GM23338 (cell line): ENCODE results near the gene QKI. TPM values are rescaled to one million over a fixed set of nuclear protein-coding genes. Genes with fewer than 3 reads are reported as not detected.

Source experiments
- ATAC-seq: fragments of 200-7000 bp; cut with Tn5 transposase; 3 replicates; pipeline ENCODE4 v1.9.1; 2020
- DNase-seq: peaks from one replicate; pipeline ENCODE4 v3.0.0-alpha.2; 2015; ENCODE audit warnings: low spot score
- H2AFZ ChIP-seq: fragments of 200-600 bp; sonication (generic); 2 replicates; pipeline ENCODE4 v1.8.0; 2016; ENCODE audit warnings: antibody characterized with exemption, mild to moderate bottlenecking, moderate library complexity
- H3F3A ChIP-seq: fragments of 200-600 bp; sonication (generic); replicated peaks from 2 replicates; pipeline ENCODE4 v1.8.0; 2017; ENCODE audit warnings: antibody characterized with exemption, mixed run types, low read depth
- H3K27ac ChIP-seq: fragments of 200-600 bp; sonication (generic); 2 replicates; pipeline ENCODE4 v1.6.1; 2016; ENCODE audit warnings: low read depth
- H3K27me3 ChIP-seq: fragments of 200-600 bp; sonication (generic); 2 replicates; pipeline ENCODE4 v1.8.0; 2016; ENCODE audit warnings: mild to moderate bottlenecking, mixed run types, moderate library complexity; ENCODE audit not compliant: insufficient read depth
- H3K36me3 ChIP-seq: fragments of 200-600 bp; sonication (generic); 2 replicates; pipeline ENCODE4 v1.8.0; 2016; ENCODE audit warnings: mild to moderate bottlenecking; ENCODE audit not compliant: insufficient read depth
- H3K4me1 ChIP-seq: fragments of 200-600 bp; sonication (generic); 2 replicates; pipeline ENCODE4 v1.8.0; 2016; ENCODE audit warnings: mild to moderate bottlenecking, moderate library complexity; ENCODE audit not compliant: insufficient read depth
- H3K4me2 ChIP-seq: fragments of 200-600 bp; sonication (generic); 2 replicates; pipeline ENCODE4 v1.7.1; 2017; ENCODE audit warnings: mixed run types
- H3K4me3 ChIP-seq: fragments of 200-600 bp; sonication (generic); 2 replicates; pipeline ENCODE4 v1.6.1; 2016; ENCODE audit warnings: mixed run types
- H3K79me2 ChIP-seq: fragments of 200-600 bp; sonication (generic); replicated peaks from 2 replicates; pipeline ENCODE4 v1.8.0; 2017; ENCODE audit warnings: mild to moderate bottlenecking; ENCODE audit not compliant: insufficient read depth
- H3K9me2 ChIP-seq: fragments of 200-600 bp; sonication (generic); 2 replicates; pipeline ENCODE4 v1.8.0; 2017; ENCODE audit not compliant: insufficient read depth
- H4K20me1 ChIP-seq: fragments of 200-600 bp; sonication (generic); replicated peaks from 2 replicates; pipeline ENCODE4 v1.8.0; 2017; ENCODE audit warnings: mild to moderate bottlenecking; ENCODE audit not compliant: insufficient read depth
- H3K27ac Mint-ChIP-seq: 2 replicates; pipeline ENCODE4 v1.8.0; 2020; ENCODE audit warnings: inconsistent platforms, mild to moderate bottlenecking, moderate library complexity, mixed read lengths
- H3K27me3 Mint-ChIP-seq: 3 replicates; pipeline ENCODE4 v1.8.0; 2022; ENCODE audit warnings: low read depth, mild to moderate bottlenecking, moderate library complexity, mixed read lengths, inconsistent platforms; ENCODE audit not compliant: insufficient read depth, poor library complexity
- H3K36me3 Mint-ChIP-seq: 3 replicates; pipeline ENCODE4 v1.8.0; 2021; ENCODE audit warnings: low read depth, mild to moderate bottlenecking, inconsistent platforms, moderate library complexity, mixed read lengths
- H3K4me1 Mint-ChIP-seq: 3 replicates; pipeline ENCODE4 v1.8.0; 2020; ENCODE audit warnings: mild to moderate bottlenecking, inconsistent platforms, mixed read lengths
- H3K4me3 Mint-ChIP-seq: 3 replicates; pipeline ENCODE4 v1.8.0; 2021; ENCODE audit warnings: moderate library complexity, mild to moderate bottlenecking, inconsistent platforms, mixed read lengths
- H3K9me3 Mint-ChIP-seq: 3 replicates; pipeline ENCODE4 v1.8.0; 2020; ENCODE audit warnings: moderate library complexity, mild to moderate bottlenecking, inconsistent platforms, mixed read lengths
- CREB1 ChIP-seq: fragments of 250-450 bp; sonication (Bioruptor Pico); IDR thresholded peaks from 2 replicates; pipeline ENCODE4 v1.5.0; 2020; ENCODE audit warnings: low read depth, mild to moderate bottlenecking, moderate library complexity
- EZH2 ChIP-seq: fragments of 200-600 bp; sonication (generic); IDR thresholded peaks from one replicate; pipeline ENCODE4 v1.8.0; 2017; ENCODE audit warnings: antibody characterized with exemption, mild to moderate bottlenecking, low read depth; ENCODE audit not compliant: unreplicated experiment
- EZH2phosphoT487 ChIP-seq: fragments of 200-600 bp; sonication (generic); IDR thresholded peaks from one replicate; pipeline ENCODE4 v1.8.1; 2018; ENCODE audit warnings: antibody characterized with exemption; ENCODE audit not compliant: unreplicated experiment
- JUNB ChIP-seq: IDR thresholded peaks from one replicate; pipeline ENCODE4 v1.6.1; 2016; ENCODE audit warnings: antibody characterized with exemption; ENCODE audit not compliant: unreplicated experiment
- NANOG ChIP-seq: IDR thresholded peaks from 2 replicates; pipeline ENCODE4 v1.6.1; 2016; ENCODE audit warnings: antibody characterized with exemption, borderline replicate concordance
- POLR2AphosphoS5 ChIP-seq: IDR thresholded peaks from 2 replicates; pipeline ENCODE4 v1.6.1; 2016; ENCODE audit warnings: antibody characterized with exemption, low read depth
- STAT1 ChIP-seq: IDR thresholded peaks from one replicate; pipeline ENCODE4 v1.6.1; 2016; ENCODE audit warnings: antibody characterized with exemption; ENCODE audit not compliant: unreplicated experiment
- ZNF114 ChIP-seq: fragments of 250-450 bp; sonication (Bioruptor Pico); IDR thresholded peaks from 2 replicates; pipeline ENCODE4 v1.5.0; 2020; ENCODE audit warnings: mild to moderate bottlenecking, moderate library complexity
- ZNF331 ChIP-seq: fragments of 250-450 bp; sonication (Bioruptor Pico); IDR thresholded peaks from 2 replicates; pipeline ENCODE4 v1.5.0; 2020; ENCODE audit warnings: low read depth, mild to moderate bottlenecking, moderate library complexity
- polyA plus RNA-seq: library from polyadenylated mRNA; unstranded; fragments of >200 nt; fragmentation: Nextera tagmentation; extraction: Ambion mirVana; gene quantifications from 2 replicates; pipeline ENCODE4 v1.2.1, GENCODE V29; 2016
- total RNA-seq: library from RNA; depleted of rRNA; stranded (reverse); fragments of >200 nt; shearing (Covaris generic); gene quantifications from 2 replicates; pipeline ENCODE4 v1.2.3, GENCODE V29; 2014
- TF ChIP-seq, protein P1 (sequence below), 2 experiments: fragments of 200-600 bp in 1 of 2; sonication (generic) in 1 of 2; conservative IDR thresholded peaks; 2 replicates each; pipeline versions ENCODE4 v1.5.1 to v1.6.1; 2016 to 2017; ENCODE audit warnings: antibody characterized with exemption in 2 of 2, low read depth in 2 of 2, mild to moderate bottlenecking in 2 of 2, moderate library complexity in 1 of 2
- TF ChIP-seq, protein P2 (sequence below): fragments of 250-450 bp; sonication (Bioruptor Pico); IDR thresholded peaks from 2 replicates; pipeline ENCODE4 v1.5.0; 2020; ENCODE audit warnings: mild to moderate bottlenecking, moderate library complexity
- TF ChIP-seq, protein P3 (sequence below): IDR thresholded peaks from one replicate; pipeline ENCODE4 v1.6.1; 2018; ENCODE audit warnings: antibody characterized with exemption; ENCODE audit not compliant: unreplicated experiment
- TF ChIP-seq, protein P4 (sequence below): IDR thresholded peaks from 2 replicates; pipeline ENCODE4 v1.6.1; 2016; ENCODE audit warnings: antibody characterized with exemption

QKI gene
- total and polyA plus RNA-seq, 2 experiments from 2014 or later, result 60.8 to 159 TPM

DNA sequence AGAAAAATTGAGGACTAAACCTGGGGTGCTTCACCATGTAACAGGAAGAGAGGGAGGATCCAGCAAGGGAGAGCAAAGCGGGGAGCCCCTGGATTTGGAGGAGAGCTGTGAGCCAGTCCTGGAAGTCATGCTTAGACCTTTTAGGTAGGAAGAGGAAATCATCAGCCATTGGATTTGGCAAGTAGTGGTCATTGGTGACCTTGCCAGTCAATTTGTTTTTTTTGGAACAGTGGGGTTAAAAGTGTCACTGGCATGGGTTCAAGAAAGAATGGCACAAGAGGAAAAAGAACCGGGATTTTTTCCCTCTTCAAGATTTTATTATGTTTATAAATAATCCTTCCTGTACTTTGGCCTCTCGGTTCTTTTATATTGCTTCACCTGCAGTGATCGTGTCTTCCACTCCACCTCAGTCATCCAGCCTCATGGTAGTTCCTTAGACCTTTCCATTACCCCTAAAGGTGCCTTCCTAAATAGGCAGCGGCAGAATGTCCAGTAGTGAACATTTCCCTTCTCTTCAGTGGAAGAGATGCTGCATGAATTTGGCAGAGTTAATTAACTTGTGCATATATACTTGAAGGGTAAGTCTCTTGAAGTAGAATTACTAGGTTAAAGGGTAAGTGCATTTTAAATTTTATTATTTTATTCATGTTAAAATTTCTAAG, 124.7 kb downstream of the QKI start:
- Histone ChIP-seq H3K4me2 (no peak overlapping the region), H3K27ac (no peak overlapping the region), H2AFZ (no peak overlapping the region), H3F3A (no peaks in the 10 kb centered on the region), H3K9me2 (no peaks in the 10 kb centered on the region), H3K4me1 (peaks cover 62% of the 10 kb centered on the region), H3K79me2 (peaks cover 79% of the 10 kb centered on the region), H4K20me1 (no peaks in the 10 kb centered on the region; the same call in 1 of the 2 replicates), H3K27me3 (no peaks in the 10 kb centered on the region), H3K4me3 (no peak overlapping the region), H3K36me3 (no peaks in the 10 kb centered on the region)
- no peak for ATAC-seq
- Mint-ChIP-seq H3K9me3 (no peaks in the 10 kb centered on the region), H3K27me3 (peaks cover 3% of the 10 kb centered on the region), H3K36me3 (peaks cover 6% of the 10 kb centered on the region; the same call in 2 of the 3 replicates), H3K4me1 (peaks cover 60% of the 10 kb centered on the region), H3K27ac (no peak overlapping the region), H3K4me3 (no peak overlapping the region)
- DNase-seq, result no peak
- TF ChIP-seq, protein P1, sequence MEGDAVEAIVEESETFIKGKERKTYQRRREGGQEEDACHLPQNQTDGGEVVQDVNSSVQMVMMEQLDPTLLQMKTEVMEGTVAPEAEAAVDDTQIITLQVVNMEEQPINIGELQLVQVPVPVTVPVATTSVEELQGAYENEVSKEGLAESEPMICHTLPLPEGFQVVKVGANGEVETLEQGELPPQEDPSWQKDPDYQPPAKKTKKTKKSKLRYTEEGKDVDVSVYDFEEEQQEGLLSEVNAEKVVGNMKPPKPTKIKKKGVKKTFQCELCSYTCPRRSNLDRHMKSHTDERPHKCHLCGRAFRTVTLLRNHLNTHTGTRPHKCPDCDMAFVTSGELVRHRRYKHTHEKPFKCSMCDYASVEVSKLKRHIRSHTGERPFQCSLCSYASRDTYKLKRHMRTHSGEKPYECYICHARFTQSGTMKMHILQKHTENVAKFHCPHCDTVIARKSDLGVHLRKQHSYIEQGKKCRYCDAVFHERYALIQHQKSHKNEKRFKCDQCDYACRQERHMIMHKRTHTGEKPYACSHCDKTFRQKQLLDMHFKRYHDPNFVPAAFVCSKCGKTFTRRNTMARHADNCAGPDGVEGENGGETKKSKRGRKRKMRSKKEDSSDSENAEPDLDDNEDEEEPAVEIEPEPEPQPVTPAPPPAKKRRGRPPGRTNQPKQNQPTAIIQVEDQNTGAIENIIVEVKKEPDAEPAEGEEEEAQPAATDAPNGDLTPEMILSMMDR (conservative IDR thresholded peaks at IDR 0.05; ENCODE audit: low read depth in 2 of 2), result no peak
- TF ChIP-seq CREB1 (CRISPR knock-in tag) (no peak), JUNB (no peak), ZNF331 (CRISPR knock-in tag) (no peak), EZH2phosphoT487 (no peak), STAT1 (no peak), NANOG (no peak), POLR2AphosphoS5 (no peak), ZNF114 (CRISPR knock-in tag) (no peak), EZH2 (no peak)
- TF ChIP-seq, protein P2, sequence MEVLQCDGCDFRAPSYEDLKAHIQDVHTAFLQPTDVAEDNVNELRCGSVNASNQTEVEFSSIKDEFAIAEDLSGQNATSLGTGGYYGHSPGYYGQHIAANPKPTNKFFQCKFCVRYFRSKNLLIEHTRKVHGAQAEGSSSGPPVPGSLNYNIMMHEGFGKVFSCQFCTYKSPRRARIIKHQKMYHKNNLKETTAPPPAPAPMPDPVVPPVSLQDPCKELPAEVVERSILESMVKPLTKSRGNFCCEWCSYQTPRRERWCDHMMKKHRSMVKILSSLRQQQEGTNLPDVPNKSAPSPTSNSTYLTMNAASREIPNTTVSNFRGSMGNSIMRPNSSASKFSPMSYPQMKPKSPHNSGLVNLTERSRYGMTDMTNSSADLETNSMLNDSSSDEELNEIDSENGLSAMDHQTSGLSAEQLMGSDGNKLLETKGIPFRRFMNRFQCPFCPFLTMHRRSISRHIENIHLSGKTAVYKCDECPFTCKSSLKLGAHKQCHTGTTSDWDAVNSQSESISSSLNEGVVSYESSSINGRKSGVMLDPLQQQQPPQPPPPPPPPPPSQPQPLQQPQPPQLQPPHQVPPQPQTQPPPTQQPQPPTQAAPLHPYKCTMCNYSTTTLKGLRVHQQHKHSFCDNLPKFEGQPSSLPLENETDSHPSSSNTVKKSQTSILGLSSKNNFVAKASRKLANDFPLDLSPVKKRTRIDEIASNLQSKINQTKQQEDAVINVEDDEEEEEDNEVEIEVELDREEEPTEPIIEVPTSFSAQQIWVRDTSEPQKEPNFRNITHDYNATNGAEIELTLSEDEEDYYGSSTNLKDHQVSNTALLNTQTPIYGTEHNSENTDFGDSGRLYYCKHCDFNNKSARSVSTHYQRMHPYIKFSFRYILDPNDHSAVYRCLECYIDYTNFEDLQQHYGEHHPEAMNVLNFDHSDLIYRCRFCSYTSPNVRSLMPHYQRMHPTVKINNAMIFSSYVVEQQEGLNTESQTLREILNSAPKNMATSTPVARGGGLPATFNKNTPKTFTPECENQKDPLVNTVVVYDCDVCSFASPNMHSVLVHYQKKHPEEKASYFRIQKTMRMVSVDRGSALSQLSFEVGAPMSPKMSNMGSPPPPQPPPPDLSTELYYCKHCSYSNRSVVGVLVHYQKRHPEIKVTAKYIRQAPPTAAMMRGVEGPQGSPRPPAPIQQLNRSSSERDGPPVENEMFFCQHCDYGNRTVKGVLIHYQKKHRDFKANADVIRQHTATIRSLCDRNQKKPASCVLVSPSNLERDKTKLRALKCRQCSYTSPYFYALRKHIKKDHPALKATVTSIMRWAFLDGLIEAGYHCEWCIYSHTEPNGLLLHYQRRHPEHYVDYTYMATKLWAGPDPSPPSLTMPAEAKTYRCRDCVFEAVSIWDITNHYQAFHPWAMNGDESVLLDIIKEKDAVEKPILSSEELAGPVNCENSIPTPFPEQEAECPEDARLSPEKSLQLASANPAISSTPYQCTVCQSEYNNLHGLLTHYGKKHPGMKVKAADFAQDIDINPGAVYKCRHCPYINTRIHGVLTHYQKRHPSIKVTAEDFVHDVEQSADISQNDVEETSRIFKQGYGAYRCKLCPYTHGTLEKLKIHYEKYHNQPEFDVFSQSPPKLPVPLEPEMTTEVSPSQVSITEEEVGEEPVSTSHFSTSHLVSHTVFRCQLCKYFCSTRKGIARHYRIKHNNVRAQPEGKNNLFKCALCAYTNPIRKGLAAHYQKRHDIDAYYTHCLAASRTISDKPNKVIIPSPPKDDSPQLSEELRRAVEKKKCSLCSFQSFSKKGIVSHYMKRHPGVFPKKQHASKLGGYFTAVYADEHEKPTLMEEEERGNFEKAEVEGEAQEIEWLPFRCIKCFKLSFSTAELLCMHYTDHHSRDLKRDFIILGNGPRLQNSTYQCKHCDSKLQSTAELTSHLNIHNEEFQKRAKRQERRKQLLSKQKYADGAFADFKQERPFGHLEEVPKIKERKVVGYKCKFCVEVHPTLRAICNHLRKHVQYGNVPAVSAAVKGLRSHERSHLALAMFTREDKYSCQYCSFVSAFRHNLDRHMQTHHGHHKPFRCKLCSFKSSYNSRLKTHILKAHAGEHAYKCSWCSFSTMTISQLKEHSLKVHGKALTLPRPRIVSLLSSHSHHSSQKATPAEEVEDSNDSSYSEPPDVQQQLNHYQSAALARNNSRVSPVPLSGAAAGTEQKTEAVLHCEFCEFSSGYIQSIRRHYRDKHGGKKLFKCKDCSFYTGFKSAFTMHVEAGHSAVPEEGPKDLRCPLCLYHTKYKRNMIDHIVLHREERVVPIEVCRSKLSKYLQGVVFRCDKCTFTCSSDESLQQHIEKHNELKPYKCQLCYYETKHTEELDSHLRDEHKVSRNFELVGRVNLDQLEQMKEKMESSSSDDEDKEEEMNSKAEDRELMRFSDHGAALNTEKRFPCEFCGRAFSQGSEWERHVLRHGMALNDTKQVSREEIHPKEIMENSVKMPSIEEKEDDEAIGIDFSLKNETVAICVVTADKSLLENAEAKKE (CRISPR knock-in tag), result no peak
- TF ChIP-seq, protein P3, sequence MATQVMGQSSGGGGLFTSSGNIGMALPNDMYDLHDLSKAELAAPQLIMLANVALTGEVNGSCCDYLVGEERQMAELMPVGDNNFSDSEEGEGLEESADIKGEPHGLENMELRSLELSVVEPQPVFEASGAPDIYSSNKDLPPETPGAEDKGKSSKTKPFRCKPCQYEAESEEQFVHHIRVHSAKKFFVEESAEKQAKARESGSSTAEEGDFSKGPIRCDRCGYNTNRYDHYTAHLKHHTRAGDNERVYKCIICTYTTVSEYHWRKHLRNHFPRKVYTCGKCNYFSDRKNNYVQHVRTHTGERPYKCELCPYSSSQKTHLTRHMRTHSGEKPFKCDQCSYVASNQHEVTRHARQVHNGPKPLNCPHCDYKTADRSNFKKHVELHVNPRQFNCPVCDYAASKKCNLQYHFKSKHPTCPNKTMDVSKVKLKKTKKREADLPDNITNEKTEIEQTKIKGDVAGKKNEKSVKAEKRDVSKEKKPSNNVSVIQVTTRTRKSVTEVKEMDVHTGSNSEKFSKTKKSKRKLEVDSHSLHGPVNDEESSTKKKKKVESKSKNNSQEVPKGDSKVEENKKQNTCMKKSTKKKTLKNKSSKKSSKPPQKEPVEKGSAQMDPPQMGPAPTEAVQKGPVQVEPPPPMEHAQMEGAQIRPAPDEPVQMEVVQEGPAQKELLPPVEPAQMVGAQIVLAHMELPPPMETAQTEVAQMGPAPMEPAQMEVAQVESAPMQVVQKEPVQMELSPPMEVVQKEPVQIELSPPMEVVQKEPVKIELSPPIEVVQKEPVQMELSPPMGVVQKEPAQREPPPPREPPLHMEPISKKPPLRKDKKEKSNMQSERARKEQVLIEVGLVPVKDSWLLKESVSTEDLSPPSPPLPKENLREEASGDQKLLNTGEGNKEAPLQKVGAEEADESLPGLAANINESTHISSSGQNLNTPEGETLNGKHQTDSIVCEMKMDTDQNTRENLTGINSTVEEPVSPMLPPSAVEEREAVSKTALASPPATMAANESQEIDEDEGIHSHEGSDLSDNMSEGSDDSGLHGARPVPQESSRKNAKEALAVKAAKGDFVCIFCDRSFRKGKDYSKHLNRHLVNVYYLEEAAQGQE, result no peak
- TF ChIP-seq, protein P4, sequence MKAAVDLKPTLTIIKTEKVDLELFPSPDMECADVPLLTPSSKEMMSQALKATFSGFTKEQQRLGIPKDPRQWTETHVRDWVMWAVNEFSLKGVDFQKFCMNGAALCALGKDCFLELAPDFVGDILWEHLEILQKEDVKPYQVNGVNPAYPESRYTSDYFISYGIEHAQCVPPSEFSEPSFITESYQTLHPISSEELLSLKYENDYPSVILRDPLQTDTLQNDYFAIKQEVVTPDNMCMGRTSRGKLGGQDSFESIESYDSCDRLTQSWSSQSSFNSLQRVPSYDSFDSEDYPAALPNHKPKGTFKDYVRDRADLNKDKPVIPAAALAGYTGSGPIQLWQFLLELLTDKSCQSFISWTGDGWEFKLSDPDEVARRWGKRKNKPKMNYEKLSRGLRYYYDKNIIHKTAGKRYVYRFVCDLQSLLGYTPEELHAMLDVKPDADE, result no peak
